ENCODE data around the gene DNAJA3. TPM values are rescaled to one million over a fixed set of nuclear protein-coding genes. Genes with fewer than 3 reads are reported as not detected.

The DNAJA3 gene
- total and polyA plus RNA-seq, 9 of the 15 experiments (the other 6 are each of a cell fraction or from before 2014, with no cell fraction given): 8.1 to 105 (median 79.0) TPM

GRCh38 chr16:4386451-4386805 lies 39.2 kb upstream of the DNAJA3 start:
- intact Hi-C loops (cut with micrococcal nuclease) (no loop called here), in situ Hi-C loops (cut with MboI) (no loop called here)
- H3K9me3 ChIP-seq (replicated peaks; ENCODE audit: control insufficient read depth, insufficient read depth, low read depth, low read length): no peaks in the 10 kb centered on the region
- no peak overlapping the region for H2AFZ ChIP-seq (ENCODE audit: low read depth, low read length)
- no peak overlapping the region for H3K4me2 ChIP-seq (ENCODE audit: insufficient read depth, low read length)
- H3K4me3 ChIP-seq: no peak overlapping the region
- H3K27me3 ChIP-seq (ENCODE audit: control insufficient read depth in 2 of 2, insufficient read depth in 2 of 2, low read length in 2 of 2): no peaks in the 10 kb centered on the region
- BruUV-seq (replicated peaks): no TSS peak
- CTCF ChIA-PET (ENCODE audit: low intra/inter-chr PET ratio): no interaction called here
- TF ChIP-seq BRF2 (IDR thresholded peaks at IDR 0.05; ENCODE audit: borderline replicate concordance, insufficient read depth, insufficient read length): no peak
- peaks cover 0 to 26% of the 10 kb centered on the region in 2 experiments; a peak in 1 of 5 replicates for H3K4me1 ChIP-seq (replicated peaks in 1 of 2; ENCODE audit: control insufficient read depth in 2 of 2, insufficient read depth in 2 of 2, low read length in 2 of 2)
- WGBS (ENCODE audit: insufficient coverage, low coverage, missing lambda C conversion rate): 61% methylated on average over 8 of the region's 8 CpGs
- peaks cover 69% of the 10 kb centered on the region; the same call in 1 of the 3 replicates for H3K36me3 ChIP-seq (ENCODE audit: control insufficient read depth, insufficient read depth, low read length)
- H3K9me1 ChIP-seq (ENCODE audit: control insufficient read depth, insufficient read depth, low read length): peaks cover 3% of the 10 kb centered on the region
- no peak for ATAC-seq
- POLR2A ChIA-PET: interaction anchor here (0.6 to 1.3 kb wide), 3 partner anchors 17 to 230 kb away, joined by 3 to 4 read pairs (median 3); no protein-coding TSS in a partner anchor
- H3K27ac ChIP-seq (ENCODE audit: extremely low read depth, low read depth, low read length): no peak overlapping the region
- H4K20me1 ChIP-seq (replicated peaks; ENCODE audit: control insufficient read depth, insufficient read depth, low read length): no peaks in the 10 kb centered on the region
- no peaks in the 10 kb centered on the region for H3K79me2 ChIP-seq (ENCODE audit: control insufficient read depth, insufficient read depth, low read length)
- H3K9ac ChIP-seq (ENCODE audit: insufficient read depth in 1 of 2, low read depth in 2 of 2, low read length in 2 of 2): no peak overlapping the region; a peak in 1 of 4 replicates
- no peak for FAIRE-seq
- DNase-seq (ENCODE audit: extremely low read depth in 1 of 4, low spot score in 3 of 4): peak in 1 of 4 experiments; percentile 24

DNA sequence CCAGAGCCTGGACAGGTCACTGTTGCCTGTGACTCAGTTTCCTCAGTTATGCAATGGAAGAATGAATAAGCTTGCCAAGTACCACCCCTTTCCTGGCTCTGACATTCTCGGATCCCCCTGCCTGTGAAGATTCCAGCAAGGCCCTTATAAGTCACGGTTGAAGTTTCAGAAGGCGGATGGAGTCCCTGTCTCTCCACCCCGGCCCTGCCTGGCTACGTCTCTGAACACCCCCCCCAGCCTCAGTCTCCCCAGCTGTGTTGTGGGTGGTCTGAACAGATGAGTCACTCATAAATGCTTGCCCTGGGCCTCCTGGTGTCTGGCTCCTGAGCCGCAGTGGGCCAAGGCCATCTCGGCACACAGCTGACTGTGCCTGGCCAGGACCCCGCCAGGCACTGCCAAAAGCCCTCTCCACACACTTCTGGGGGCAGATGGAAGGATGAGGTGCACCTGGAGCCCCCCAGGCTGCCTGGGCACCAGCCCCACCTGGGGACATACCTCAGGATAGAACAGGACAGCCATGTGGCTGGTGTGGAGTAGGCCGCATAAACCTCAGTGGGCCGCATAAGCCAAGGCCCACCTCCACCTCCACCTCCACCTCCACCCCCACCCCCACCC lies 38.6 kb upstream of the DNAJA3 start:
- Histone ChIP-seq H4K20me1 (replicated peaks; ENCODE audit: control insufficient read depth, insufficient read depth, low read length) (no peaks in the 10 kb centered on the region), H3K4me1 (replicated peaks in 1 of 2; ENCODE audit: control insufficient read depth in 2 of 2, insufficient read depth in 2 of 2, low read length in 2 of 2) (peaks cover 0 to 24% of the 10 kb centered on the region in 2 experiments; a peak in 1 of 5 replicates), H3K9me3 (replicated peaks; ENCODE audit: control insufficient read depth, insufficient read depth, low read depth, low read length) (no peaks in the 10 kb centered on the region), H3K4me2 (ENCODE audit: insufficient read depth, low read length) (no peak overlapping the region), H3K79me2 (ENCODE audit: control insufficient read depth, insufficient read depth, low read length) (no peaks in the 10 kb centered on the region), H3K27ac (ENCODE audit: extremely low read depth, low read depth, low read length) (no peak overlapping the region), H2AFZ (ENCODE audit: low read depth, low read length) (no peak overlapping the region), H3K36me3 (ENCODE audit: control insufficient read depth, insufficient read depth, low read length) (peaks cover 68% of the 10 kb centered on the region; the same call in 1 of the 3 replicates), H3K4me3 (no peak overlapping the region), H3K9me1 (ENCODE audit: control insufficient read depth, insufficient read depth, low read length) (peaks cover 3% of the 10 kb centered on the region), H3K27me3 (ENCODE audit: control insufficient read depth in 2 of 2, insufficient read depth in 2 of 2, low read length in 2 of 2) (no peaks in the 10 kb centered on the region), H3K9ac (ENCODE audit: insufficient read depth in 1 of 2, low read depth in 2 of 2, low read length in 2 of 2) (no peak overlapping the region; a peak in 1 of 4 replicates)
- no peak for FAIRE-seq
- POLR2A ChIA-PET: interaction anchor here (0.6 to 1.3 kb wide), 3 partner anchors 12 to 229 kb away, joined by 3 to 4 read pairs (median 3); no protein-coding TSS in a partner anchor
- in situ Hi-C loops (cut with MboI): no loop called here
- CTCF ChIA-PET (ENCODE audit: low intra/inter-chr PET ratio): no interaction called here
- no peak for ATAC-seq
- no TSS peak for BruUV-seq (replicated peaks)
- WGBS (ENCODE audit: insufficient coverage, low coverage, missing lambda C conversion rate): 91% methylated on average over 10 of the region's 10 CpGs
- intact Hi-C loops (cut with micrococcal nuclease): no loop called here
- DNase-seq (ENCODE audit: extremely low read depth in 1 of 4, low spot score in 3 of 4): no peak
- no peak for TF ChIP-seq CEBPB (tag; IDR thresholded peaks at IDR 0.05)
- TF ChIP-seq, protein P1, sequence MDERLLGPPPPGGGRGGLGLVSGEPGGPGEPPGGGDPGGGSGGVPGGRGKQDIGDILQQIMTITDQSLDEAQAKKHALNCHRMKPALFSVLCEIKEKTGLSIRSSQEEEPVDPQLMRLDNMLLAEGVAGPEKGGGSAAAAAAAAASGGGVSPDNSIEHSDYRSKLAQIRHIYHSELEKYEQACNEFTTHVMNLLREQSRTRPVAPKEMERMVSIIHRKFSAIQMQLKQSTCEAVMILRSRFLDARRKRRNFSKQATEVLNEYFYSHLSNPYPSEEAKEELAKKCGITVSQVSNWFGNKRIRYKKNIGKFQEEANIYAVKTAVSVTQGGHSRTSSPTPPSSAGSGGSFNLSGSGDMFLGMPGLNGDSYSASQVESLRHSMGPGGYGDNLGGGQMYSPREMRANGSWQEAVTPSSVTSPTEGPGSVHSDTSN (CRISPR knock-in tag; IDR thresholded peaks at IDR 0.05; ENCODE audit: low read depth): no peak
- TF ChIP-seq, protein P1 (tag; conservative IDR thresholded peaks at IDR 0.05; ENCODE audit: low read depth): no peak
- TF ChIP-seq NELFE (IDR thresholded peaks at IDR 0.05; ENCODE audit: insufficient read depth, insufficient read length): no peak
- TF ChIP-seq ZNF57 (CRISPR knock-in tag; IDR thresholded peaks at IDR 0.05): no peak
- TF ChIP-seq ZBTB49 (CRISPR knock-in tag; IDR thresholded peaks at IDR 0.05; ENCODE audit: borderline replicate concordance): no peak
- no peak for TF ChIP-seq PHF8 (IDR thresholded peaks at IDR 0.05; ENCODE audit: borderline replicate concordance, low read length)
